SK-N-SH treated with all-trans-retinoic acid at 6 μM for 48 hours (cell line): Measurements from ENCODE around the gene SYNE2.

Experiments used
- CREB5 ChIP-seq: fragments of 250-450 bp; sonication (Bioruptor Pico); IDR thresholded peaks from 2 replicates; pipeline ENCODE4 v1.5.1; 2020; ENCODE audit warnings: low read depth, mild to moderate bottlenecking, moderate library complexity
- TCF4 ChIP-seq: fragments of 250-450 bp; sonication (Bioruptor Pico); IDR thresholded peaks from 2 replicates; pipeline ENCODE4 v1.8.0; 2021; ENCODE audit warnings: mild to moderate bottlenecking, moderate library complexity, borderline replicate concordance
- TOX ChIP-seq: fragments of 250-450 bp; sonication (Bioruptor Pico); IDR thresholded peaks from 2 replicates; pipeline ENCODE4 v1.8.0; 2021; ENCODE audit warnings: mild to moderate bottlenecking, moderate library complexity, borderline replicate concordance
- ZFP30 ChIP-seq: fragments of 450-650 bp; formaldehyde crosslinking; IDR thresholded peaks from 2 replicates; pipeline ENCODE4 v1.5.0; 2022; ENCODE audit warnings: mild to moderate bottlenecking, moderate library complexity

DNA sequence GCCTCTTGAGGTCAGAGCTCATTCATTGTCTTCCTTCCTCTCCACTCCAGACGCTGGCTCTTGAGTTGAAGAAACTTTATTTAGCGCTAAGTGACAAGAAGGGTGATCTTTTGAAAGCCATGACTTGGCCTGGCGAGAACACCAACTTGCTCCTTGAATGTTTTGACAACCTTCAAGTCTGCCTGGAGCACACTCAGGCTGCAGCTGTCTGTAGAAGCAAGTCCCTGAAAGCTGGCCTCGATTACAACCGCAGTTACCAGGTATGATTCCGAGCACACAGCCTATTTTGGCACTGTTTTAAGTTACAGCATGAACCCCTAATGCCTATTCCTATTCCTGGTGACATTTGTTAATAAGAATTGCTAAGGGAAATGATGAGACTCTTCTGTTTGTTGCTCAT is 273.7 kb downstream of the SYNE2 start:
- TF ChIP-seq TOX: no peak
- TF ChIP-seq CREB5: no peak
- TF ChIP-seq ZFP30 (CRISPR knock-in tag): no peak
- no peak for TF ChIP-seq TCF4 (CRISPR knock-in tag)
